ENCODE data around the gene CCNA2.

The CCNA2 gene

GRCh38 chr4:121771869-121772268, 51.8 kb downstream of the CCNA2 start:
- DNase-seq = no peak

- no peak for DNase-seq
Observed at GRCh38 chr4:121769341-121769740, 54.3 kb downstream of the CCNA2 start.

GRCh38 chr4:121767166-121767565, 56.5 kb downstream of the CCNA2 start:
- no peak for DNase-seq

Measured in MV-4-11 (cell line).